Measurements from ENCODE around the gene SPECC1L.

The SPECC1L gene

GRCh38 chr22:24430431-24431308, 160.0 kb downstream of the SPECC1L start:
- no peak overlapping the region for H3K4me3 ChIP-seq (IDR thresholded peaks at IDR 0.05; ENCODE audit: insufficient read depth, low read depth, low read length)
- H3K79me2 ChIP-seq (ENCODE audit: insufficient read depth, low read depth), result peaks cover 84% of the 10 kb centered on the region
- no peak overlapping the region for H2AFZ ChIP-seq (ENCODE audit: low read depth)
- peaks cover 89% of the 10 kb centered on the region for H3K4me1 ChIP-seq (ENCODE audit: low read depth, poor library complexity, severe bottlenecking)
- H3K36me3 ChIP-seq (ENCODE audit: insufficient read depth), result no peaks in the 10 kb centered on the region
- H3K27me3 ChIP-seq (ENCODE audit: insufficient read depth, low read depth), result no peaks in the 10 kb centered on the region
- no peaks in the 10 kb centered on the region for H4K20me1 ChIP-seq (ENCODE audit: insufficient read depth)
- no peak for TF ChIP-seq CTCF (conservative IDR thresholded peaks at IDR 0.05; ENCODE audit: low read depth, low read length)
- peak overlapping the region; percentile 100 for H3K27ac ChIP-seq
- H3K9ac ChIP-seq, result peak overlapping the region; percentile 94; the same call in 1 of the 2 replicates
- H3K4me2 ChIP-seq, result peak overlapping the region; percentile 99

- Histone ChIP-seq H4K20me1 (ENCODE audit: insufficient read depth) (no peaks in the 10 kb centered on the region), H3K9ac (peak overlapping the region; percentile 90; the same call in 1 of the 2 replicates), H3K27ac (peak overlapping the region; percentile 100), H3K4me1 (ENCODE audit: low read depth, poor library complexity, severe bottlenecking) (peaks cover 89% of the 10 kb centered on the region), H3K27me3 (ENCODE audit: insufficient read depth, low read depth) (no peaks in the 10 kb centered on the region), H3K4me3 (IDR thresholded peaks at IDR 0.05; ENCODE audit: insufficient read depth, low read depth, low read length) (no peak overlapping the region), H3K4me2 (peak overlapping the region; percentile 99), H3K79me2 (ENCODE audit: insufficient read depth, low read depth) (peaks cover 84% of the 10 kb centered on the region), H3K36me3 (ENCODE audit: insufficient read depth) (no peaks in the 10 kb centered on the region), H2AFZ (ENCODE audit: low read depth) (no peak overlapping the region)
- TF ChIP-seq CTCF (conservative IDR thresholded peaks at IDR 0.05; ENCODE audit: low read depth, low read length), result no peak; the same call in 1 of the 2 replicates
Measured at GRCh38 chr22:24431309-24432034, 160.8 kb downstream of the SPECC1L start.

GRCh38 chr22:24432059-24432853, 161.6 kb downstream of the SPECC1L start:
- peak overlapping the region; percentile 100 for H3K27ac ChIP-seq
- H3K4me2 ChIP-seq, result peak overlapping the region; percentile 99
- TF ChIP-seq CTCF (conservative IDR thresholded peaks at IDR 0.05; ENCODE audit: low read depth, low read length), result no peak; the same call in 1 of the 2 replicates
- no peaks in the 10 kb centered on the region for H4K20me1 ChIP-seq (ENCODE audit: insufficient read depth)
- H3K9ac ChIP-seq, result peak overlapping the region; percentile 90; the same call in 1 of the 2 replicates
- H2AFZ ChIP-seq (ENCODE audit: low read depth), result no peak overlapping the region
- H3K36me3 ChIP-seq (ENCODE audit: insufficient read depth), result no peaks in the 10 kb centered on the region
- peaks cover 85% of the 10 kb centered on the region for H3K79me2 ChIP-seq (ENCODE audit: insufficient read depth, low read depth)
- H3K4me3 ChIP-seq (IDR thresholded peaks at IDR 0.05; ENCODE audit: insufficient read depth, low read depth, low read length), result no peak overlapping the region
- peaks cover 89% of the 10 kb centered on the region for H3K4me1 ChIP-seq (ENCODE audit: low read depth, poor library complexity, severe bottlenecking)
- H3K27me3 ChIP-seq (ENCODE audit: insufficient read depth, low read depth), result no peaks in the 10 kb centered on the region

Data from KMS-11 (cell line).